Keratinocyte (primary cell): ENCODE results near the gene PFKFB4.

Experiments used
- EZH2 ChIP-seq: IDR thresholded peaks from one replicate; pipeline ENCODE4 v1.6.1; 2012; ENCODE audit warnings: inconsistent platforms, mild to moderate bottlenecking, low read length, moderate library complexity
- TF ChIP-seq, protein P1 (sequence below), 3 experiments: IDR thresholded peaks in 1 of 3; conservative IDR thresholded peaks in 1 of 3; optimal IDR thresholded peaks in 1 of 3; 2 replicates in 2 of 3; 3 replicates in 1 of 3; pipeline versions ENCODE3 to v1.5.1; 2011; ENCODE audit warnings: low read length in 3 of 3, mild to moderate bottlenecking in 3 of 3, moderate library complexity in 2 of 3, control low read depth in 1 of 3, inconsistent platforms in 1 of 3; ENCODE audit not compliant: insufficient read depth in 2 of 3; ENCODE audit errors: extremely low read depth in 1 of 3

DNA sequence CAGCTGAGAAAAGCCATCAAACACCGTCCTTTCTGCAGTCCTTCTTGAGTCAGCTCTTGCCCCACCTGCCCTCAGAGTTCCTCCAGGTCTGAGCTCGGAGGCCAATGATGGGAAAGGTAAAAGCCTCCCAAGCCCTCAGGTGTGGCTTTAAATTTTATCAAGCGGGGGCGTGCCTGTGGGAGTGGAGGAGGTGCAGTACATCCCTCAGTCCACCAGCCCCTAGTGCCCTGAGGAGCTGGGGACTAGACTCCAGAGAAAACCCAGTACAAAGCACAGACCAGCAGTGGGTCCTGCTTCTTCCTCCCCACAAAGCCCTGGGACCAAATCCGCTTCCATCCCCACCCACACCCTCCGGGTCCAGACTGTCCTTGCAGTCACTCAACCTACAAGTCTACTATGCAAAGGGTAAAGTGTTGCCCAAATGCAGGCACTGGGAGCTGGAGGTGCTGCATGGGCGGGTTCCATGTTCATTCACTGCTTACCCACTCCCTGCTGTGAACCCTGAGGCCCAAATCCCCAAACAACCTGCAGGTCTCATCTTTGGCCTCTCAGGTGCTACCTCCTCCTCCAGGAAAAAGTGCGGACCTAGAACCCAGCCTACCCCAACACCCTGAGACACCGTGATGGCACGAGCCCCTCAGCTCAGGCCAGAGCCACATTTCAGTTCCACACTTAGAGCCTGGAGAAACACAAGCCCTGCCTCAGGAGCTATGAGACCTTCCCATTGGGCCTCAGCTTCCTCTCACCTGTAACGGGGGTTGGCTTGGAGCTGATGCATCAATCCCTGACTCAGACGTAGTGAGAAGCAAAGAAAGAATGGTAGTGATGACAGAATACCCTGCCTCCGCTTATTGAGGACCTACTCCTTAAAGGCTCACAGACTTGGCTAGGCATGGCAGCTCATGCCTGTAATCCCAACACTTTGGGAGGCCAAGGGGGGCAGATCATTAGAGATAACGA is 2.4 kb downstream of the PFKFB4 start:
- TF ChIP-seq, protein P1, sequence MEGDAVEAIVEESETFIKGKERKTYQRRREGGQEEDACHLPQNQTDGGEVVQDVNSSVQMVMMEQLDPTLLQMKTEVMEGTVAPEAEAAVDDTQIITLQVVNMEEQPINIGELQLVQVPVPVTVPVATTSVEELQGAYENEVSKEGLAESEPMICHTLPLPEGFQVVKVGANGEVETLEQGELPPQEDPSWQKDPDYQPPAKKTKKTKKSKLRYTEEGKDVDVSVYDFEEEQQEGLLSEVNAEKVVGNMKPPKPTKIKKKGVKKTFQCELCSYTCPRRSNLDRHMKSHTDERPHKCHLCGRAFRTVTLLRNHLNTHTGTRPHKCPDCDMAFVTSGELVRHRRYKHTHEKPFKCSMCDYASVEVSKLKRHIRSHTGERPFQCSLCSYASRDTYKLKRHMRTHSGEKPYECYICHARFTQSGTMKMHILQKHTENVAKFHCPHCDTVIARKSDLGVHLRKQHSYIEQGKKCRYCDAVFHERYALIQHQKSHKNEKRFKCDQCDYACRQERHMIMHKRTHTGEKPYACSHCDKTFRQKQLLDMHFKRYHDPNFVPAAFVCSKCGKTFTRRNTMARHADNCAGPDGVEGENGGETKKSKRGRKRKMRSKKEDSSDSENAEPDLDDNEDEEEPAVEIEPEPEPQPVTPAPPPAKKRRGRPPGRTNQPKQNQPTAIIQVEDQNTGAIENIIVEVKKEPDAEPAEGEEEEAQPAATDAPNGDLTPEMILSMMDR (optimal IDR thresholded peaks at IDR 0.05 in 1 of 3, IDR thresholded peaks at IDR 0.05 in 1 of 3, conservative IDR thresholded peaks at IDR 0.05 in 1 of 3; ENCODE audit: extremely low read depth in 1 of 3, insufficient read depth in 2 of 3, low read length in 3 of 3), result no peak
- TF ChIP-seq EZH2, result no peak
